Stimulated activated naive CD4-positive, alpha-beta T cell treated with Interleukin-2 at 50 U/mL for 16 hours (primary cell): Measurements from ENCODE around the gene METTL2B.
"Not testable (repeated sequence)": the region's sequence is repeated elsewhere in the genome, so short reads cannot be mapped to it uniquely, and the experiment has no call there.

Experiments used
- DNase-seq: peaks from one replicate; lab custom pipeline; 2025; lab: John Stamatoyannopoulos, UW

Gene METTL2B

GRCh38 chr7:128523932-128524524, 47.5 kb downstream of the METTL2B start:
- not testable (repeated sequence) for DNase-seq

GRCh38 chr7:128525584-128525983, 49.0 kb downstream of the METTL2B start:
- not testable (repeated sequence) for DNase-seq

GRCh38 chr7:128526062-128526466, 49.5 kb downstream of the METTL2B start:
- not testable (repeated sequence) for DNase-seq

GRCh38 chr7:128529191-128529590, 52.6 kb downstream of the METTL2B start:
- not testable (repeated sequence) for DNase-seq

- DNase-seq, result peak; percentile 24
Measured at GRCh38 chr7:128530121-128530854, 53.7 kb downstream of the METTL2B start.

GRCh38 chr7:128530855-128531104, 54.2 kb downstream of the METTL2B start:
- peak; percentile 44 for DNase-seq

- peak; percentile 61 for DNase-seq
Measured at GRCh38 chr7:128531105-128531954, 54.8 kb downstream of the METTL2B start.

GRCh38 chr7:128531955-128532478, 55.5 kb downstream of the METTL2B start:
- DNase-seq, result peak; percentile 18

- DNase-seq, result not testable (repeated sequence)
Measured at GRCh38 chr7:128532956-128533355, 56.4 kb downstream of the METTL2B start.

- not testable (repeated sequence) for DNase-seq
Measured at GRCh38 chr7:128537410-128537809, 60.9 kb downstream of the METTL2B start.

GRCh38 chr7:128542530-128542929, 66.0 kb downstream of the METTL2B start:
- not testable (repeated sequence) for DNase-seq

- not testable (repeated sequence) for DNase-seq
Measured at GRCh38 chr7:128543300-128543699, 66.8 kb downstream of the METTL2B start.

- DNase-seq, result not testable (repeated sequence)
Measured at GRCh38 chr7:128546319-128546851, 69.8 kb downstream of the METTL2B start.

- no peak for DNase-seq
Measured at GRCh38 chr7:128550920-128551319, 74.4 kb downstream of the METTL2B start.

GRCh38 chr7:128554394-128554793, 77.8 kb downstream of the METTL2B start:
- DNase-seq, result not testable (repeated sequence)
